OCI-LY7 (cell line): ENCODE results near the gene RXFP3. TPM values are rescaled to one million over a fixed set of nuclear protein-coding genes. Genes with fewer than 3 reads are reported as not detected.

Experiments
- BruUV-seq: library from RNA; stranded (reverse); fragments of 400-500 nt; replicated peaks from 2 replicates; lab custom pipeline; 2021; lab: Mats Ljungman, UMichigan
- CTCF ChIA-PET: fragments of 300-600 bp; sonication (Branson Sonifier 250); formaldehyde crosslinking; loops from one replicate; lab custom pipeline; 2022; ENCODE audit warnings: antibody characterized with exemption; ENCODE audit not compliant: unreplicated experiment; lab: Charles Lee
- POLR2A ChIA-PET: fragments of 300-600 bp; sonication (Branson Sonifier 250); formaldehyde crosslinking; loops from one replicate; lab custom pipeline; 2022; ENCODE audit warnings: antibody characterized with exemption; lab: Charles Lee
- DNase-seq: peaks from one replicate; pipeline ENCODE4 v3.0.0-alpha.2; 2015; ENCODE audit warnings: low spot score
- H2AFZ ChIP-seq: fragments of 200-600 bp; sonication (generic), shearing (Covaris generic); 2 replicates; pipeline ENCODE4 v1.6.1; 2014; ENCODE audit warnings: mild to moderate bottlenecking, antibody characterized with exemption, low read length, moderate library complexity
- H3K27ac ChIP-seq: fragments of 200-600 bp; sonication (generic); 2 replicates; pipeline ENCODE4 v1.5.1; 2014; ENCODE audit warnings: mixed run types, low read depth, mild to moderate bottlenecking, moderate library complexity, low read length, inconsistent platforms; ENCODE audit not compliant: poor library complexity, severe bottlenecking
- H3K36me3 ChIP-seq: fragments of 200-600 bp; sonication (generic); 2 replicates; pipeline ENCODE4 v1.6.1; 2014; ENCODE audit warnings: mild to moderate bottlenecking, antibody characterized with exemption, low read length, moderate library complexity, mixed read lengths; ENCODE audit not compliant: insufficient read depth
- H3K4me1 ChIP-seq: fragments of 200-600 bp; sonication (generic); 2 replicates; pipeline ENCODE4 v1.5.1; 2014; ENCODE audit warnings: mild to moderate bottlenecking, low read length; ENCODE audit not compliant: insufficient read depth, poor library complexity, severe bottlenecking
- H3K4me2 ChIP-seq: fragments of 200-600 bp; sonication (generic); 2 replicates; pipeline ENCODE4 v1.6.1; 2014; ENCODE audit warnings: mild to moderate bottlenecking, low read length
- H3K4me3 ChIP-seq: fragments of 200-600 bp; sonication (generic); 2 replicates; pipeline ENCODE4 v1.5.1; 2014; ENCODE audit warnings: mild to moderate bottlenecking, low read depth, low read length; ENCODE audit not compliant: poor library complexity, severe bottlenecking
- H3K79me2 ChIP-seq: fragments of 200-600 bp; sonication (generic); 2 replicates; pipeline ENCODE4 v1.6.1; 2016; ENCODE audit warnings: low read depth, mild to moderate bottlenecking, low read length, moderate library complexity, mixed read lengths; ENCODE audit not compliant: insufficient read depth
- H3K9me2 ChIP-seq: fragments of 200-600 bp; sonication (generic); 2 replicates; pipeline ENCODE4 v1.6.1; 2016; ENCODE audit warnings: mild to moderate bottlenecking, low read length, mixed read lengths; ENCODE audit not compliant: insufficient read depth
- H3K9me3 ChIP-seq: fragments of 200-600 bp; sonication (generic); 2 replicates; pipeline ENCODE4 v1.6.1; 2014; ENCODE audit warnings: mild to moderate bottlenecking, mixed run types, low read length, mixed read lengths
- H4K20me1 ChIP-seq: fragments of 200-600 bp; sonication (generic); 2 replicates; pipeline ENCODE4 v1.6.1; 2014; ENCODE audit warnings: mild to moderate bottlenecking, antibody characterized with exemption, low read length, moderate library complexity, mixed read lengths; ENCODE audit not compliant: insufficient read depth
- CTCF ChIP-seq: fragments of 200-600 bp; sonication (generic); conservative IDR thresholded peaks from 2 replicates; pipeline ENCODE4 v1.5.1; 2014; ENCODE audit warnings: mild to moderate bottlenecking, antibody characterized with exemption, low read length, moderate library complexity, mixed read lengths
- EZH2phosphoT487 ChIP-seq: fragments of 200-600 bp; sonication (generic); IDR thresholded peaks from 2 replicates; pipeline ENCODE4 v1.6.1; 2018; ENCODE audit warnings: low read depth, borderline replicate concordance, mild to moderate bottlenecking, mixed run types, antibody characterized with exemption, low read length, moderate library complexity, mixed read lengths
- intact Hi-C: fragments of 100-400 bp; cut with micrococcal nuclease; formaldehyde crosslinking; loops from one replicate; pipeline ENCODE4 v1.10.0; 2022; ENCODE audit not compliant: unreplicated experiment
- total RNA-seq, 2 experiments: library from RNA; depleted of rRNA in 1 of 2; stranded (reverse); fragments of >200 nt in 1 of 2; shearing (Covaris generic) in 1 of 2; gene quantifications; 2 replicates each; pipeline ENCODE4 v1.2.3, GENCODE V29; 2014 to 2022

The RXFP3 gene
- total RNA-seq, 2 experiments from 2014 or later = not detected

GRCh38 chr5:33925278-33925677 lies 10.9 kb upstream of the RXFP3 start:
- H3K9me2 ChIP-seq = no peaks in the 10 kb centered on the region
- intact Hi-C loops = no loop called here
- H3K4me1 ChIP-seq = no peaks in the 10 kb centered on the region
- POLR2A ChIA-PET = no interaction called here
- H3K79me2 ChIP-seq = no peaks in the 10 kb centered on the region
- no peaks in the 10 kb centered on the region for H3K9me3 ChIP-seq
- H3K36me3 ChIP-seq = no peaks in the 10 kb centered on the region
- CTCF ChIA-PET = no interaction called here
- H3K27ac ChIP-seq = no peak overlapping the region
- H3K4me2 ChIP-seq = no peak overlapping the region
- BruUV-seq = no TSS peak
- TF ChIP-seq CTCF (no peak), EZH2phosphoT487 (no peak)
- no peak for DNase-seq
- no peak overlapping the region for H3K4me3 ChIP-seq
- H4K20me1 ChIP-seq = no peaks in the 10 kb centered on the region
- no peak overlapping the region for H2AFZ ChIP-seq

GRCh38 chr5:33927685-33928084 lies 8.5 kb upstream of the RXFP3 start:
- BruUV-seq = no TSS peak
- POLR2A ChIA-PET = interaction anchor here (0.6 kb wide), 1 partner anchor 1160 kb away, joined by 3 read pairs; no protein-coding TSS in a partner anchor
- intact Hi-C loops = no loop called here

More at GRCh38 chr5:33927685-33928084, 8.5 kb upstream of the RXFP3 start:
- no peaks in the 10 kb centered on the region for H4K20me1 ChIP-seq
- H3K27ac ChIP-seq = no peak overlapping the region
- no peak overlapping the region for H3K4me3 ChIP-seq
- no peaks in the 10 kb centered on the region for H3K9me3 ChIP-seq
- no peak overlapping the region for H3K4me2 ChIP-seq
- no peak overlapping the region for H2AFZ ChIP-seq
- no peaks in the 10 kb centered on the region for H3K79me2 ChIP-seq
- TF ChIP-seq CTCF = no peak
- TF ChIP-seq EZH2phosphoT487 = no peak
- CTCF ChIA-PET = no interaction called here
- no peak for DNase-seq
- H3K36me3 ChIP-seq = no peaks in the 10 kb centered on the region
- no peaks in the 10 kb centered on the region for H3K9me2 ChIP-seq
- H3K4me1 ChIP-seq = no peaks in the 10 kb centered on the region
